G401 (cell line): ENCODE data around the gene DRC7. TPM values are rescaled to one million over a fixed set of nuclear protein-coding genes. Genes with fewer than 3 reads are reported as not detected.
"Not testable (repeated sequence)": the region's sequence is repeated elsewhere in the genome, so short reads cannot be mapped to it uniquely, and the experiment has no call there.

ENCODE experiments used
- DNase-seq: peaks from one replicate; pipeline ENCODE4 v3.0.0-alpha.2; 2015; ENCODE audit warnings: low spot score
- in situ Hi-C: cut with HindIII; loops from 2 replicates; pipeline ENCODE4 v1.10.0; 2016; ENCODE audit warnings: low sequenced_read_pairs, mixed read lengths
- total RNA-seq: library from RNA; depleted of rRNA; stranded (reverse); fragments of >200 nt; shearing (Covaris generic); gene quantifications from 2 replicates; pipeline ENCODE4 v1.2.3, GENCODE V29; 2014

Gene DRC7
- total RNA-seq, 1 experiment from 2014 or later = not detected

DNA sequence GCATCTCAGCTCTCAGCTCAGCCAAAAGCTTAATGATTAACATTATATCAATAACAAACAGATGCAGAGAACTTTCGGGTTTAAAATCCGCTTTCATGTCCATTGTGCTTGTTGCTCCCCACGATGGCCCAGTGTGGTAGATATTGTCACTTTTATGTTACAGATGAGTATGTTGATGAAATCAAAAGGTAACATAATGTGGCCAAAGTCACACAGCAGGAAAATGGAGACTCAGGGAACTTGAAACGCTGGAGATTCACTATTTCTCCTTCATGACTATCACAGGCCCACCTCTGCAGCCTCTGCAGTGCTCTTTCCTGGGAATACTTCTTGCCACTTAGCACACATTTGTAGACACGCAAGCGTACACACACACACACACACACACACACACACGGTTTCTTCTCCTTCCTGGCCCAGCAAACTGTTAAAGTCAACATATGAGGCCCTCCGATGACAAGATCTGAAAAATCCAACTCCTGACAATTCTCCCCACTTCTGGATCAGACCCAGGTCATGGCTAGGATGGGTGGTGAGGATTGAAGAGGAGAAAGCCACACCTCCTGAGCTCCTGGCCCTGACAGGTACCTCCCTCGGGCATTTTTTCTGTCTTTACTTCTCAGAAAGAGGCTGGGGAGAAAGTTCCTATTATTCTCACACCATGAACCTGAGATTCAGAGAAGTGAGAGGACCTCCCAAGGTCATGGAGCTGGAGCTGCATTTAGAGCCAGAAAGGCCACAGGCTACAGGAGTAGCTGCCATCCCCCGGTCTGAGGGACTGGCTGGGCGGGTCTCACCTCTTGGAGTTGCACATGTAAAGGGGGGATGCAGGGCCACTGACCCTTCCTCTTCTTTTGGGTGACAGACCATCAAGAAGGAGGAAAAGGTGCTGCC is 9.7 kb downstream of the DRC7 start:
- in situ Hi-C loops = no loop called here
- DNase-seq = no peak

DNA sequence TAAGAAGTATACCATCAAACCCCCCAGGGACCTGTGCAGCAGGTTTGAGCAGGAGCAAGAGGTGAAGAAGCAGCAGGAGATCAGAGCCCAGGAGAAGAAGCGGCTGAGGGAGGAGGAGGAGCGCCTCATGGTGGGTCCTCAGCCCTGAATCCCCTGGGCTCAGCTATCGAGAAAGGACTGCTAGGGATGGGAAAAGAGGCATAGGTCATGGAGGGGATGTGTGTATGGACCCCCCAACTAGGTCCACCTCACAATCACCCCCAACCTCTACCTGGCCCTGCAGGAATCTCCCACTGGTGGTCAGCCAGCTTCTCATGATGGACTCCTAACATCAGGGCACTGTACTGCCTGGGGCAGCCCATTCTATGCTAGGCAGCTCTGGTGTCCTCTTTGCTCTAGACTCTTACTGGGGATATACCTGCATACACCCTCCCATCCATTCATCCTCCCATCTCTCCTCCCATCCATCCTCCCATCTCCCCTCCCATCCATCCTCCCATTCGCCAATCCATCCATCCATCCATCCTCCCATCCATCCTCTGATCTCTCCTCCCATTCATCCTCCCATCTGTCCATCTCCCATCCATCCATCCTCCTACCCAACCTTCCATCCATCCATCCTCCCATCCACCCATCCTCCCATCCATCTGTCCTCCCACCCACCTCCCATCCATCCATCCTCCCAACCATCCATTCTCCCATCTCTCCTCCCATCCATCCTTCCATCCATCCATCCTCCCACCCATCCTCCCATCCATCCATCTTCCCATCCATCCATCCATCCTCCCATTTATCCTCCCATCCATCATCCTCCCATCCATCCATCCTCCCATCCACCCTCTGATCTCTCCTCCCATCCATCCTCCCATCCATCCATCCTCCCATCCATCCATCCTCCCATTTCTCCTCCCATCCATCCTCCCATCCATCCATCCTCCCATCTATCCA is 10.6 kb downstream of the DRC7 start:
- in situ Hi-C loops = no loop called here
- no peak for DNase-seq

DNA sequence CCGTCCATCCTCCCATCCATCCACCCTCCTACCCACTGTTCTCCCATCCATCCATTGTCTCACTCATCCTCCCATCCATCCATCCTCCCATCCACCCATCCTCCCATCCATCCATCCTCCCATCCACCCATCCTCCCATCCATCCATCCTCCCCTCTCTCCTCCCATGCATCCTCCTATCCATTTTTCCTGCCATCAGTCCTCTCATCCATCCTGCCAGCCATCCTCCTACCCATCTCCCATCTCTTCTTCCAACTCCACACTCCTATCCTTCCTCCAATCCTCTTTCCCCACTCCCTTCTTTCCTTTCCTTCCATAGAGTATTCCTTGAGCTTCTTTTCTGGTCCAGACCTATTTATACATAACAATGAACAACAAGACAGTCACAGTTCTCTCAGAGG is 12.1 kb downstream of the DRC7 start:
- in situ Hi-C loops = no loop called here
- DNase-seq = no peak

DNA sequence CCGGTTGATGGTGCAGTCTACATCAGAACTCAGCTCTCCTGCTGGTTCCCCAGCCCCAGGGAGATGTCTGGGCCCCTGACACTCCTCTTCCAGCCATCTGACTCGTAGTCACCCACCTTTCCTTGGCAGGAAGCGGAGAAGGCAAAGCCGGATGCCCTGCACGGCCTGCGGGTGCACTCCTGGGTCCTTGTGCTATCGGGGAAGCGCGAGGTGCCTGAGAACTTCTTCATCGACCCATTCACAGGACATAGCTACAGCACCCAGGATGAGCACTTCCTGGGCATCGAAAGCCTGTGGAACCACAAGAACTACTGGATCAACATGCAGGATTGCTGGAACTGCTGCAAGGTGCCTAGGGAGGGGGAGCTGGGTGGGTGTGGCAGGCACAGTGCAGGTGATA is 12.7 kb downstream of the DRC7 start:
- in situ Hi-C loops = no loop called here
- DNase-seq = no peak

- DNase-seq = no peak
- in situ Hi-C loops = no loop called here
Observed at GRCh38 chr16:57708168-57708567, 13.6 kb downstream of the DRC7 start.

- DNase-seq = no peak
- in situ Hi-C loops = no loop called here
Observed at GRCh38 chr16:57709663-57710062, 15.1 kb downstream of the DRC7 start.

GRCh38 chr16:57711346-57711745 is 16.7 kb downstream of the DRC7 start:
- DNase-seq = peak; percentile 50
- in situ Hi-C loops = no loop called here

DNA sequence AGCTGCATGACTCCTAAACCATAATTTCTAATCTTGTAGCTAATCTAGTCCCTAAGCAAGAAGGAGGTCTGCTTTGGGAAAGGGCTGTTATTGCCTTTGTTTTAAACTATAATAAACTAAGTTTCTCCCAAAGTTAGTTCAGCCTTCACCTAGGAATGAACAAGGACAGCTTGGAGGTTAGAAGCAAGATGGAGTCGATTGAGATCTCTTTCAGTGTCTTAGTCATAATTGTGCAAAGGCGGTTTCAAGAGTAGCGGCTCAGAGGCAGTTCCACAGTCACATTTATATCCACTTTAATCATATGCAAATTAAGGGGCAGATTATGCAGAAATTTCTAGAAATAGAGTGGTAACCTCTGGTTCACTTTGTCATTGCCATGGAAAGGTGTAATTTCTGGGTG is 17.4 kb downstream of the DRC7 start:
- no peak for DNase-seq
- in situ Hi-C loops = no loop called here

DNA sequence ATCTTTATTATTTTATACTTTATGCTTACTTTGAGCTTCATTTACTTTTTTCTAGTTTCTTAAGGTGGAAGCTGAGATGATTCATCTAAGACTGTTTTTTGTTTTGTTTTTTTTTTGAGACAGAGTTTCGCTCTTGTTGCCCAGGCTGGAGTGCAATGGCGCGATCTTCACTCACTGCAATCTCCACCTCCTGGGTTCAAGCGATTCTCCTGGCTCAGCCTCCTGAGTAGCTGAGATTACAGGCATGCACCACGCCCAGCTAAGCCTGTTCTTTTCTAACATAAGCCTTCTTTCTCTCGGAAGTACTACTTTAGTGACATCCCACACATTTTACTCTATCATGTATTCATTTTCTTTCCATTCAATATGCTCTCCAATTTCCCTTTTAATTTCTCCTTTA is 18.0 kb downstream of the DRC7 start:
- DNase-seq, in situ Hi-C loops: not testable (repeated sequence)

DNA sequence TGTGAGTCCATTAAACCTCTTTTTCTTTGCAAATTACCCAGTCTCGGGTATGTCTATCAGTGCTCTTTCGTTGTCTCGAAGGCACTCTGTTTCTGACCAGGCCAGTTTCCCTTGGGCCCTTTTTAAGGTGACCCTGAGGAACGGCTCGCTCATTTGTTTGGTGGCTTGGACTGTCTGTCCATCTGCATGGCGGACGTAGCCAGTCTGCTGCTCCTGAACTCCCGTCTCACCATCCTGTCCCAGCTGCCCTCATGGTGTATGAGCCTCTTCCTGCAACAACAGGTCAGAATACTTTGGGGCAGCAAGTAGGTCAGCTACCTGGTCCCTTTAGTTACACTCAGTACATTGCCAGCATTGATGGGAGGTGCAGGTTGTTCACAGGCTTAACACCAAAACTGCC is 19.0 kb downstream of the DRC7 start:
- in situ Hi-C loops = no loop called here
- no peak for DNase-seq

DNA sequence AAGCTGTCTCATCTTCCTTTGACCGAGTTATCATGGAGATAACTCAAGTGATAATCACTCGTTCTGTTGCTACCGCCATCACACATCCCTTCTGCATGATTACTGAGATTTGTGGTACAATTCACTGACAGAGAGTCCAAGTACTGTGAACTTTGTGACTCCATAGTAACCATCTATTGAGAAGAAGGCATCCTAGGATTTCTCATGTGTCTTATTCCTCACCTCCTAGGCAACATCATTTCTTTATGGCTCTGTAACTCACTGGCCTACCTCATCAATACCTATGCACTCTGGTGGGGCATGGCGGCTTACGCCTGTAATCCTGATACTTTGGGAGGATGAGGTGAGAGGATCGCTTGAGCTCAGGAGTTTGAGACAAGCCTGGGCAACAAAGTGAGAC is 19.4 kb downstream of the DRC7 start:
- no peak for DNase-seq
- in situ Hi-C loops = no loop called here

- peak; percentile 12 for DNase-seq
Observed at GRCh38 chr16:57720142-57720575, 25.6 kb downstream of the DRC7 start.

GRCh38 chr16:57721356-57722209 is 27.0 kb downstream of the DRC7 start:
- in situ Hi-C loops = no loop called here
- no peak for DNase-seq

More at GRCh38 chr16:57720142-57720575, 25.6 kb downstream of the DRC7 start:
- in situ Hi-C loops = no loop called here

DNA sequence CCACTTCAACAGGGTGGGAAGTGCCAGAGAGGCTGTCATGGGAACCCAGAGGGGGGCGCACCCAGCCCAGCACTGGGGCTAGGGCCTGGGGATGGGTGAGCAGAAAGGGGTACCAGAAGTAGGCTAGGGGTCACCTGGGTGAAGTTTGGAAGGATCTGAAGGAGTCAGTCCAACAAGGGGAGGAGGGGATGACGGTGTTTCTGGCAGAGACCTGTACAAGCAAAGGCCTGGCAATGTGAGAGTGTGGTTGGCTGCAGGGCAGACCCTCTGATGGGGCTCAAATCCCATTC is 27.5 kb downstream of the DRC7 start:
- in situ Hi-C loops = no loop called here
- no peak for DNase-seq

- in situ Hi-C loops = no loop called here
- DNase-seq = no peak
Observed at GRCh38 chr16:57722651-57723050, 28.0 kb downstream of the DRC7 start.

DNA sequence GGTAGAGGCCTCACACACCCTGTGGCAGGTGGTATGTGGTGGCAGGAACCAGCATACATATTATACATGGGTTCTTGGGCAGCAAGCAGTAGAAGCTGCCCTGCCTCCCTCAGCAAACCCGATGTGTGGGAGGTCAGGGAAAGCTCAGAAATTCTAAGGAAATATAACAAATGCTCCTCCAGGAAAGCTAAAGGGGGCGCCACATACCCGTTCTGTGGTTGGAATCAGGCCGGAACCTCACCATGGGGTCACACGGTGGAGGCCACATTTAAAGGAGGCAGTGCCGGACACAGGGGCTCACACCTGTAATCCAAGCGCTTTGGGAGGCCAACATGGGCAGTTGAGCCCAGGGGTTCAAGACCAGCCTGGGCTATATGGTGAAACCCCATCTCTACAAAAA is 28.6 kb downstream of the DRC7 start:
- in situ Hi-C loops = no loop called here
- DNase-seq = no peak

DNA sequence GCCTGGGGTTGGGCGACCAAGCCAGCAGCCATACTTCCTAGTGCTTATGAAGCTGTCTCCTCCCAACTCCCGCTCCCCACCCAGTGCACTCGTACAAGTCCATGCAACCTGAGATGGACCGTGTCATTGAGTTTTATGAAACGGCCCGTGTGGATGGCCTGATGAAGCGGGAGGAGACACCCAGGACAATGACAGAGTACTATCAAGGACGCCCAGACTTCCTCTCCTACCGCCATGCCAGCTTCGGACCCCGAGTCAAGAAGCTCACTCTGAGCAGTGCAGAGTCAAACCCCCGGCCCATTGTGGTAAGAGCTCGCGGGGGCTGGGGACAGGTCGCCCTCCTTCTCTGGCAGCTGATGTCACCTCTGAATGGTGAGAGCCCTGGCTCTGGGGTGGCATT is 29.9 kb downstream of the DRC7 start:
- in situ Hi-C loops = no loop called here

DNA sequence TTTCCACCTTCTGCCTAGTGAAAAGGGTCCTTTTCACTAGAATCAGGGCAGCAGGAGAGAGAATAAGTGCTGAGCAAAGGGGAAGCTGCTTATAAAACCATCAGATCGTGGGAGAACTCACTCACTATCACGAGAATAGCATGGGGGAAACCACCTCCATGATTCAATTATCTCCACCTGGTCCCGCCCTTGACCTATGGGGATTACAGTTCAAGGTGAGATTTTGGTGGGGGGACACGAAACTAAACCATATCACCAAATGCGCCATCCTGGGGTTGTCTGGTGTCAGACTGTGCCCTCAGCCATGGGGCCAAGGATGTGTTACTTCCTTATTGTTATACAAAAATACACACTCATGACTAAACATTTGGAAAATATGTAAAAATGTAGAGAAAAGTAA is 30.5 kb downstream of the DRC7 start:
- in situ Hi-C loops = no loop called here

More for the DNA sequence above, 29.9 kb downstream of the DRC7 start:
- no peak for DNase-seq

GRCh38 chr16:57725554-57725953 is 30.9 kb downstream of the DRC7 start:
- no peak for DNase-seq
- in situ Hi-C loops = no loop called here

More for the DNA sequence above, 30.5 kb downstream of the DRC7 start:
- DNase-seq = no peak
